GM12891 (cell line): ENCODE results near the gene PRXL2A.

Experiments
- PAX5 ChIP-seq: IDR thresholded peaks from 2 replicates; pipeline ENCODE4 v1.6.1; 2011; ENCODE audit warnings: low read length, moderate library complexity, mild to moderate bottlenecking; ENCODE audit not compliant: insufficient read depth, severe bottlenecking
- POLR2A ChIP-seq: IDR thresholded peaks from 2 replicates; pipeline ENCODE4 v1.6.1; 2011; ENCODE audit warnings: low read depth, low read length, control low read depth
- POLR2AphosphoS5 ChIP-seq: IDR thresholded peaks from 2 replicates; pipeline ENCODE4 v1.6.1; 2011; ENCODE audit warnings: low read depth, low read length, control low read depth
- POU2F2 ChIP-seq: IDR thresholded peaks from 2 replicates; pipeline ENCODE4 v1.6.1; 2011; ENCODE audit warnings: low read depth, mild to moderate bottlenecking, control low read depth, low read length, moderate library complexity
- SPI1 ChIP-seq: IDR thresholded peaks from 2 replicates; pipeline ENCODE4 v1.6.1; 2011; ENCODE audit warnings: low read depth, low read length, control low read depth
- TAF1 ChIP-seq: IDR thresholded peaks from 2 replicates; pipeline ENCODE4 v1.6.1; 2011; ENCODE audit warnings: low read depth, low read length, control low read depth

DNA sequence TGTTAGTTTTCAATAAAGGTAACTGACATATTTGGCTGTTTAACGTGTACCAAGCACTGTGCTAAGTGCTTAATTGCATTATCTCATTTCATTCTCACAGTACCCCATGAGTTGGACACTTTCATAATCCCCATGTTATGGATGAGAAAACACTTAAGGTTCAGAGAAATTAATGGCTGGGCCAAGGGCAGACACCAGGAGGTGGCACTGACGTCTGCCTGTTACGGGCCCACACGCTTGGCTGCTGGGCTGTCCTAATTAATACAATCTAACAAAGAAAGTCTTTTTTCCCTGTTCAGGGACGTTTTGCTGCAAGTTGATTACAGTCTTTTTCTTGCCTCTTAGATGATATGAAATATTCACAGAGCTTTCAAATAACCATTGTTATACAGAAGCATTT is 35.7 kb upstream of the PRXL2A start:
- TF ChIP-seq POLR2A (no peak), POLR2AphosphoS5 (no peak), PAX5 (no peak), TAF1 (no peak), POU2F2 (no peak), SPI1 (no peak)
